PC-9 (cell line): ENCODE results near the gene LAPTM5.

Source experiments
- CTCF ChIP-seq: fragments of 200-600 bp; sonication (generic); conservative IDR thresholded peaks from 2 replicates; pipeline ENCODE4 v1.6.1; 2017; ENCODE audit warnings: mixed run types, antibody characterized with exemption, mild to moderate bottlenecking, moderate library complexity
- EZH2 ChIP-seq: fragments of 200-600 bp; sonication (generic); IDR thresholded peaks from 2 replicates; pipeline ENCODE4 v1.8.0; 2017; ENCODE audit warnings: antibody characterized with exemption, low read depth

- TF ChIP-seq CTCF (no peak), EZH2 (no peak)
These were observed 36.2 kb downstream of the LAPTM5 start for GRCh38 chr1:30721341-30721793.
